Aorta (tissue), 5 donors: ENCODE data around the gene AVPR1A. TPM values are rescaled to one million over a fixed set of nuclear protein-coding genes. Genes with fewer than 3 reads are reported as not detected.
"Not testable (repeated sequence)": the region's sequence is repeated elsewhere in the genome, so short reads cannot be mapped to it uniquely, and the experiment has no call there.

Experiments
- ATAC-seq: fragments of 200-7000 bp; cut with Tn5 transposase; one replicate; pipeline ENCODE4 v1.9.1; 2022; ENCODE audit warnings: moderate library complexity; ENCODE audit not compliant: low FRiP score
- DNase-seq, 2 donors: peaks; one replicate each; pipeline ENCODE4 v3.0.0-alpha.2; 2020
- H3K27ac ChIP-seq, 2 donors: one replicate each; pipeline ENCODE4 v1.5.1; 2013; ENCODE audit warnings: low read length in 2 of 2, mild to moderate bottlenecking in 2 of 2, moderate library complexity in 2 of 2, control low read depth in 1 of 2, inconsistent platforms in 1 of 2, low read depth in 1 of 2
- H3K27me3 ChIP-seq, 2 donors: one replicate each; pipeline ENCODE4 v1.6.1; 2013; ENCODE audit warnings: control low read depth in 1 of 2, low read length in 1 of 2, mild to moderate bottlenecking in 1 of 2, moderate library complexity in 1 of 2; ENCODE audit not compliant: insufficient read depth in 2 of 2, control insufficient read depth in 1 of 2
- H3K36me3 ChIP-seq, 2 donors: one replicate each; pipeline ENCODE4 v1.6.1; 2013; ENCODE audit warnings: control low read depth in 1 of 2, low read length in 1 of 2, mild to moderate bottlenecking in 1 of 2; ENCODE audit not compliant: insufficient read depth in 2 of 2, control insufficient read depth in 1 of 2
- H3K4me1 ChIP-seq, 2 donors: one replicate each; pipeline ENCODE4 v1.6.1; 2013; ENCODE audit warnings: low read length in 2 of 2, control low read depth in 1 of 2, mild to moderate bottlenecking in 1 of 2, moderate library complexity in 1 of 2; ENCODE audit not compliant: insufficient read depth in 2 of 2, control insufficient read depth in 1 of 2
- H3K4me3 ChIP-seq, 2 donors: one replicate each; pipeline ENCODE4 v1.5.1; 2013; ENCODE audit warnings: low read length in 2 of 2, control low read depth in 1 of 2, mild to moderate bottlenecking in 1 of 2
- H3K9me3 ChIP-seq: one replicate; pipeline ENCODE4 v1.6.1; 2013; ENCODE audit warnings: mild to moderate bottlenecking, low read length; ENCODE audit not compliant: control insufficient read depth
- WGBS, 2 donors: extraction: QIAGEN DNeasy Blood & Tissue Kit; methylation state at CpG; one replicate each; pipeline ENCODE4 v1.1.7; 2013; 5-methylcytosine and 5-hydroxymethylcytosine counted together
- intact Hi-C, 2 donors: fragments of 100-400 bp; cut with DNase I; formaldehyde crosslinking; loops; one replicate each; pipeline versions ENCODE4 v1.14.2 to v1.15.0; 2022
- long read RNA-seq, 2 donors: library from polyadenylated mRNA; unstranded; transcript quantifications; one replicate each; pipeline ENCODE4 v2.0.0, GENCODE V29; 2020 to 2021
- polyA plus RNA-seq, 2 donors: library from polyadenylated mRNA; stranded (reverse); fragments of 200-250 nt; gene quantifications; one replicate each; pipeline ENCODE4 v1.2.3, GENCODE V29; 2013
- total RNA-seq, 2 donors: library from RNA; stranded (reverse); fragmentation: NEBNext Ultra II Directional; extraction: Animal tissue kit (Norgen Biotek cat#: 25700); gene quantifications; one replicate each; pipeline ENCODE4 v1.2.1, GENCODE V29; 2021
- donor health status: healthy with polysubstance abuse.
- donor health status: Bipolar disorder and iron deficiency.
- donor health status: DM: no; HTN: no; CAD: no.
- donor health status: DM: no; HTN: no; CAD: no.
- donor health status: DM: yes; HTN: yes; CAD: no.

AVPR1A gene
- total RNA-seq (10 to 100 TPM in 1 of 2 donors, 1 to 10 TPM in 1; 6.0 to 21.3 TPM), polyA plus RNA-seq (under 1 TPM; 0.05 to 0.38 TPM)
- long read RNA-seq, donor 1, full-length matches to known transcripts: 8 of 18 reads
- long read RNA-seq, donor 1, partial matches to known transcripts: 0 of 18 reads
- long read RNA-seq, donor 1, other reads (novel, unspliced or antisense): 10 of 18 reads
- long read RNA-seq, donor 2, full-length matches to known transcripts: 1 of 1 reads
- long read RNA-seq, donor 2, partial matches to known transcripts: 0 of 1 reads
- long read RNA-seq, donor 2, other reads (novel, unspliced or antisense): 0 of 1 reads

DNA sequence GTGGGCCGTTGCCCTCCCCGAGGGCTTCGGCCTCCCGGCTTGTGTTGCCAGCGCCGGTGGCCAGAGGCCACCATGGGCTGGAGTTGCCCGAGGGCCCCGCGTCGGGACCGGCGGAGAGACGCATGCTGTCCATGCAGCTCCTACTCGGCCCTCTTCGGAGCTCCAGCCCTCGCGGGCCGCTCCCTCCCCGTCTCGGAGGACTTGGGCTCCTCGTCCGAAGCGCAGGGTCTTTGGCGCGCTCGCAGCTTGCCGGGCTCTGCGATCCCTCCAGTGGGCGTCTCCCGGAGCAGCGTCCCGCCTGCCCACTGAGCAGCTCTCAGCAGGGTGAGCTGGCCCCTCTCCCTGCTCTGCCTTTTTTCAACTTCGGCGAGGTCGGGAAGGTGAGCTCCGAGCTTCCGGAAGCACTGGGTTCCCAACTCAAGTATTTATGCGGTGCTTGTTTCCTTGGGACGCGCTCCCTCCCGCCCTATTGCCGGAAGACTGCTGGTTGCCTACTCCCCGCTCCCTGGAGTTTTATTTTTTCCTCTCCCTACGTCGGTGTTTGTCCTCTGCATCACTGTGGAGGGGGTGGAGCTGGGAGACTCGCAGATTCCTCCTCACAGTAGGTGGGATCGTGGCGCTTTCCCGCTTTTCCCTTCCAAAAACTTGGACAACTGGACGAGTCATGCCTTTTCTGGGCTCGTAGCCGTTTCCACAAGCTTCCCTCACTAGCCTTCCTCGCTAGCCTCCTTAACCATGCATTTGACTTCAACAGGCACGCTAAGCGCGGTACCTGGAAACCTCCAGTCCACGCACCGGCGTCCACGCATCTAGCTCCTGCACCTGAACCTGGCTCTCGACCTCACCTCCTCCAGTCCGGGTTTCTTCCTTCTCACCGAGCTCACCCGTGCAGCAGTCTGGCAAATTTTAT, at the start of gene AVPR1A:
AVPR1A (minus strand) TSS at position 489 of the 910 bp plus-strand sequence; CDS start at position 124, 365 bp downstream.
- H3K9me3 ChIP-seq: no peaks in the 10 kb centered on the region
- no peaks in the 10 kb centered on the region for H3K36me3 ChIP-seq
- peaks cover 0 to 3% of the 10 kb centered on the region in 2 donors for H3K4me1 ChIP-seq
- WGBS, 2 donors: 1% methylated on average over 64 of the region's 64 CpGs
- H3K4me3 ChIP-seq: peak within 1 kb of the TSS; percentile 8 to 17
- H3K27ac ChIP-seq: no peak within 1 kb of the TSS
- peak; percentile 40 to 69 for DNase-seq
- ATAC-seq: peak; percentile 58
- intact Hi-C loops: loop anchor here in 1 of 2 donors (5.0 to 10.0 kb wide), 3 partner anchors 154 to 516 kb away; partner anchors contain the start of gene DPY19L2
- H3K27me3 ChIP-seq: no peaks in the 10 kb centered on the region

DNA sequence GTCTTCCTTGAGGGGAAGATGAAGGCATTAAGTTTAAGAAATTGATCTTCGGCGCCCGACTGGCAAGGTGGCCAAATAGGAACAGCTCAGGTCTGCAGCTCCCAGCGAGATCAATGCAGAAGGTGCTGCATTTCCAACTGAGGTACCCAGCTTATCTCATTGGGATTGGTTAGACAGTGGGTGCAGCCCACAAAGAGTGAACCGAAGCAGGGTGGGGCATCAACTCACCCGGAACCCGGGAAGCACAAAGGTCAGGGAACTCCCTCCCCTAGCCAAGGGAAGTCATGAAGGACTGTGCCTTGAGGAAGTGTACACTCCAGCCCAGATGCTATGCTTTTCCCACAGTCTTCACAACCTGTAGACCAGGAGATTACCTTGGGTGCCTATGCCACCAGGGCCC, 45.2 kb upstream of the AVPR1A start:
- H3K9me3 ChIP-seq: no peaks in the 10 kb centered on the region
- ATAC-seq (no peak), DNase-seq (no peak)
- no peak overlapping the region for H3K4me3 ChIP-seq
- H3K27ac ChIP-seq: no peak overlapping the region
- WGBS, 2 donors: 88 to 89% methylated on average over 7 of the region's 7 CpGs
- H3K4me1 ChIP-seq: no peaks in the 10 kb centered on the region
- H3K36me3 ChIP-seq: no peaks in the 10 kb centered on the region
- H3K27me3 ChIP-seq: no peaks in the 10 kb centered on the region
- intact Hi-C loops: no loop called here

DNA sequence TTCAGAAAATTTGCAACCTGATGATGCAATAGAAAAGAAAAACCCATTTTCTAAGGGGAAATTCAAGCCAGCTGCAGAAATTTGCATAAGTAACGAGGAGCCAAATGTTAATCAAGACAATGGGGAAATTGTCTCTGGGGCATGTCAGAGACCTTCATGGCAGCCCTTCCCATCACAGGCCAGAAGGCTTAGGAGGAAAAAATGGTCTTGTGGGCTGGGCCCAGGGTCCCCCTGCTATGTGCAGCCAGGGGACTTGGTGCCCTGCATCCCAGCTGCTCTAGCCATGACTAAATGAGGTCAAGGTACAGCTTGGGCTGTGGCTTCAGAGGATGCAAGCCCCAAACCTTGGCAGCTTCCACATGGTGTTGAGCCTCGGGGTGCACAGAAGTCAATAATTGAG, 28.2 kb upstream of the AVPR1A start:
- DNase-seq (no peak), ATAC-seq (no peak)
- Histone ChIP-seq H3K27me3 (no peaks in the 10 kb centered on the region), H3K4me1 (no peaks in the 10 kb centered on the region), H3K4me3 (no peak overlapping the region), H3K9me3 (peaks cover 4% of the 10 kb centered on the region), H3K27ac (no peak overlapping the region), H3K36me3 (no peaks in the 10 kb centered on the region)
- intact Hi-C loops: no loop called here
- WGBS, 2 donors: 61 to 75% methylated on average over 2 of the region's 2 CpGs

DNA sequence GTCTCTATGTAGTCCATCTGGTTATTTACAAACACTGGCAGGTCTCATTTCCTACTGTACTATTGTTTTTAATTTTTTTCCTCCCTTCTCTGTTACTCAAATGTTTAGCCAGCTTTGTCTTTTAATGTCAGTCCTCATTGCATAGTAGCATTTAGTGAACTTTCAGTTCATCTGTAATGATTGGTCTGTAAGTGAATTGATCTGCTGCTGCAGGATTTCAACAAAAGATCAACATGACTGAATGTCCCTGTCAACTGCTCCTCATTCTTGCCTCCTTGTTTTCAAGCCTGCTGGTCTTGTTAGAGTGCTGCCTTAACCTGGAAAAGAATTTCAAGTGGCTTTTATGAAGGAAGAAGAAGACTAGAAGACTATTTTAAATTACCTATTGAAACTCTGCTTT, 19.3 kb upstream of the AVPR1A start:
- H3K27ac ChIP-seq: no peak overlapping the region
- intact Hi-C loops: no loop called here
- H3K4me1 ChIP-seq: no peaks in the 10 kb centered on the region
- ATAC-seq (no peak), DNase-seq (no peak)
- H3K9me3 ChIP-seq: no peaks in the 10 kb centered on the region
- no peak overlapping the region for H3K4me3 ChIP-seq
- H3K36me3 ChIP-seq: no peaks in the 10 kb centered on the region
- no peaks in the 10 kb centered on the region for H3K27me3 ChIP-seq

DNA sequence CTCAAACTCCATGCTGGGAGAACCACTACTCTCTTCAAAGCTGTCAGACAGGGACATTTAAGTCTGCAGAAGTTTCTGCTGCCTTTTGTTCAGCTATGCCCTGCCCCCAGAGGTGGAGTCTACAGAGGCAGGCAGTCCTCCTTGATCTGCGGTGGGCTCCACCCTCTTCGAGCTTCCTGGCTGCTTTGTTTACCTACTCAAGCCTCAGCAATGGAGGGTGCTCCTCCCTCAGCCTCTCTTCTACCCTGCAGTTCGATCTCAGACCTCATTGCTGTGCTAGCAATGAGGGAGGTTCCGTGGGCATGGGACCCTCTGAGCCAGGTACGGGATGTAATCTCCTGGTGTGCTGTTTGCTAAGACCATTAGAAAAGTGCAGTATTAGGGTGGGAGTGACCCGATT, 16.7 kb upstream of the AVPR1A start:
- 83 to 84% methylated on average over 6 of the region's 6 CpGs for WGBS, 2 donors
- H3K27ac ChIP-seq, DNase-seq: not testable (repeated sequence)

DNA sequence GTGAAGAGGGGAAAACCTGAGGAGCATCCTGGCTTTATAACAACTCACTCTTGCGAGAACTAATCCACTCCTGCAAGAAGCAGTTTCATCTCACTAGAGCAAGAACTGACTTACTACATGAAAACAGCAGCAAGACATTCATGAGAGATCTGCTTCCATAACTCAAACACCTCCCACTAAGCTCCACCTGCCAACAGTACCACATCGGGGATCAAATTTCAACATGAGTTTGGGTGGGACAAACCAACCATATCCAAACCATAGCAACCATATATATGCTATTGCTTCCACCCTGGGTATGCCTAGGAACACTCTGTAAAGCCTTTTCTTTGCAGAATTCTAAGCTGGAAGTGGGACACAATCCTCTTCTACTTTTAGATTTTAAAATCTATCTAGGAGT, 13.9 kb upstream of the AVPR1A start:
- H3K4me3 ChIP-seq: no peak overlapping the region
- 58 to 73% methylated on average over 2 of the region's 2 CpGs for WGBS, 2 donors
- H3K27me3 ChIP-seq: no peaks in the 10 kb centered on the region
- DNase-seq: no peak
- intact Hi-C loops: no loop called here
- H3K27ac ChIP-seq: no peak overlapping the region
- no peaks in the 10 kb centered on the region for H3K36me3 ChIP-seq
- no peaks in the 10 kb centered on the region for H3K9me3 ChIP-seq
- H3K4me1 ChIP-seq: no peaks in the 10 kb centered on the region
- ATAC-seq: no peak

More for the DNA sequence above, 16.7 kb upstream of the AVPR1A start:
- ATAC-seq, H3K9me3 ChIP-seq, H3K27me3 ChIP-seq, H3K4me1 ChIP-seq, intact Hi-C loops, H3K4me3 ChIP-seq, H3K36me3 ChIP-seq: not testable (repeated sequence)

DNA sequence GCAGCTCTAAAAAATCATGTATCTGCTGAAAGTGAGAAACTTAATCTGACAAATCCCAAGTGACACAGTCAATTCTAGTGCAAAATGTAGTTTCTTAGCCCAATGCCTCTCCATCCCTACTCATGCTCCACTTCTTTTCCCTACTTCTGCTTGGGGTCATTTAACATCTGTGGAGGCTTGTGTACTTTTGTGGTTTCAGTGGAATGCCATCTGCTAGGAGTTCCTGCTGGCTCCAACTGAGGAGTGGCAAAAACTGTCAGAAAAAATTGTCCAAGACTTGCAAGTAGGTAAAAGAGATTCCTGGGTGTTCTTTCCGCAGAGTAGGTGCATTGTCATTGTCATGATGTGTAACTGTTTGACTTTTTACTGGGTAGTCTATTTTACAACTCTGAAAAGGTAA, 12.5 kb upstream of the AVPR1A start:
- no peaks in the 10 kb centered on the region for H3K4me1 ChIP-seq
- DNase-seq: no peak
- ATAC-seq: no peak
- no peaks in the 10 kb centered on the region for H3K36me3 ChIP-seq
- intact Hi-C loops: no loop called here
- H3K9me3 ChIP-seq: no peaks in the 10 kb centered on the region
- no peaks in the 10 kb centered on the region for H3K27me3 ChIP-seq
- H3K27ac ChIP-seq: no peak overlapping the region
- 73 to 87% methylated on average over 1 of the region's 1 CpG for WGBS, 2 donors
- H3K4me3 ChIP-seq: no peak overlapping the region

DNA sequence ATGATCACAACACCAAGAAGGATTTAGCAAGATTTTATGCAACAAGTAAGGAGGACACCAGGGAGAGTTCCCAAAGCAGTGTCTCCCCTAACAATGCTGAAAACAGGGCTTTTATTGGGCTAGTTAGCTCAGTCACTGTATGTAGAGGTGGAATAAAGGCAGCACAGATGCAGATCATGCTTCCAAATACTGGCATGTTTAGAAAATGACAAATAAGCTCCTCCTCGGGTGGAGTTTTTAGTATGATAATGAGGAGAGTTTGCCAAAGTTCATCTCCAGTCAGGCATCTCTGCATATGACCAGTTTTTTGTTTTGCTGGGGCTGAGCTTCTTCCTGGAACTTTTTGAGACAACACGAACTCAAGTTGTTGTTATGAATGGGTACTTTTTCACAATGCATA, 4.4 kb upstream of the AVPR1A start:
- ATAC-seq: no peak
- Histone ChIP-seq H3K27ac (no peak overlapping the region), H3K4me1 (peaks cover 0 to 3% of the 10 kb centered on the region in 2 donors), H3K4me3 (no peak overlapping the region), H3K9me3 (no peaks in the 10 kb centered on the region), H3K27me3 (no peaks in the 10 kb centered on the region), H3K36me3 (no peaks in the 10 kb centered on the region)
- WGBS, 2 donors: 84 to 88% methylated on average over 2 of the region's 2 CpGs
- DNase-seq: no peak
- intact Hi-C loops: loop anchor here in 1 of 2 donors (10.0 kb wide), 2 partner anchors 149 to 259 kb away; no protein-coding TSS in a partner anchor
